Activated B cell treated with CpG ODN at 0.5 μM for 24 hours (primary cell): ENCODE results near the gene ADAMTSL4. TPM values are rescaled to one million over a fixed set of nuclear protein-coding genes. Genes with fewer than 3 reads are reported as not detected.
"Not testable (repeated sequence)": the region's sequence is repeated elsewhere in the genome, so short reads cannot be mapped to it uniquely, and the experiment has no call there.

ENCODE experiments used
- ATAC-seq: fragments of 200-7000 bp; cut with Tn5 transposase; one replicate; pipeline ENCODE4 v1.10.0; 2021; ENCODE audit warnings: low read depth, mild to moderate bottlenecking, moderate library complexity
- CTCF ChIA-PET: fragments of 350-600 bp; sonication (Branson Sonifier 250); formaldehyde crosslinking; loops from one replicate; lab custom pipeline; 2021; ENCODE audit warnings: antibody characterized with exemption; lab: Charles Lee
- POLR2A ChIA-PET: fragments of 350-600 bp; sonication (Branson Sonifier 250); formaldehyde crosslinking; loops from one replicate; lab custom pipeline; 2021; ENCODE audit warnings: antibody characterized with exemption; lab: Charles Lee
- DNase-seq: peaks from one replicate; pipeline ENCODE4 v3.0.0; 2022
- H3K27ac Mint-ChIP-seq: one replicate; pipeline ENCODE4 v1.8.0; 2020; ENCODE audit warnings: mixed read lengths
- H3K27me3 Mint-ChIP-seq: one replicate; pipeline ENCODE4 v1.8.0; 2021; ENCODE audit warnings: mixed read lengths
- H3K36me3 Mint-ChIP-seq: one replicate; pipeline ENCODE4 v1.8.0; 2021; ENCODE audit warnings: low read depth, mixed read lengths
- H3K4me1 Mint-ChIP-seq: one replicate; pipeline ENCODE4 v1.8.0; 2021; ENCODE audit warnings: mixed read lengths
- H3K4me3 Mint-ChIP-seq: one replicate; pipeline ENCODE4 v1.8.0; 2020; ENCODE audit warnings: mild to moderate bottlenecking, mixed read lengths
- H3K9me3 Mint-ChIP-seq: one replicate; pipeline ENCODE4 v1.8.0; 2020; ENCODE audit warnings: mixed read lengths
- CTCF ChIP-seq: fragments of 200-600 bp; IDR thresholded peaks from one replicate; pipeline ENCODE4 v1.8.0; 2022; ENCODE audit warnings: antibody characterized with exemption, mild to moderate bottlenecking
- intact Hi-C: fragments of 100-400 bp; cut with micrococcal nuclease; formaldehyde crosslinking; loops from one replicate; pipeline ENCODE4 v1.15.1; 2024
- total RNA-seq: library from RNA; stranded (reverse); gene quantifications from 2 replicates; pipeline ENCODE4 v1.2.3, GENCODE V29; 2022

The ADAMTSL4 gene
- total RNA-seq, 1 donor from 2014 or later = 0.11 TPM

GRCh38 chr1:150582371-150582770 lies 33.2 kb downstream of the ADAMTSL4 start:
- TF ChIP-seq CTCF = no peak
- ATAC-seq (no peak), DNase-seq (no peak)
- H3K36me3 Mint-ChIP-seq = peaks cover 18% of the 10 kb centered on the region
- no peaks in the 10 kb centered on the region for H3K9me3 Mint-ChIP-seq
- intact Hi-C loops = no loop called here
- H3K4me3 Mint-ChIP-seq = no peak overlapping the region
- ChIA-PET CTCF (no interaction called here), POLR2A (interaction anchor here (14.3 kb wide), 1 partner anchor 17 kb away, joined by 1106 read pairs; no protein-coding TSS in a partner anchor)
- H3K4me1 Mint-ChIP-seq = peaks cover 22% of the 10 kb centered on the region
- no peak overlapping the region for H3K27ac Mint-ChIP-seq
- no peaks in the 10 kb centered on the region for H3K27me3 Mint-ChIP-seq

- TF ChIP-seq CTCF = no peak
- Mint-ChIP-seq H3K27me3 (no peaks in the 10 kb centered on the region), H3K36me3 (peaks cover 12% of the 10 kb centered on the region), H3K27ac (no peak overlapping the region), H3K4me3 (no peak overlapping the region), H3K4me1 (peaks cover 6% of the 10 kb centered on the region), H3K9me3 (no peaks in the 10 kb centered on the region)
- no peak for DNase-seq
- intact Hi-C loops = no loop called here
- no peak for ATAC-seq
- ChIA-PET CTCF (interaction anchor here (0.9 kb wide), 1 partner anchor 13 kb away, joined by 3 read pairs; no protein-coding TSS in a partner anchor), POLR2A (no interaction called here)
Measured at GRCh38 chr1:150596095-150596892, 47.1 kb downstream of the ADAMTSL4 start.

GRCh38 chr1:150596976-150597375 lies 47.8 kb downstream of the ADAMTSL4 start:
- no peaks in the 10 kb centered on the region for H3K27me3 Mint-ChIP-seq
- TF ChIP-seq CTCF = no peak
- intact Hi-C loops = no loop called here
- H3K4me1 Mint-ChIP-seq = peaks cover 6% of the 10 kb centered on the region
- ATAC-seq = no peak
- ChIA-PET CTCF (no interaction called here), POLR2A (interaction anchor here (0.6 kb wide), 1 partner anchor 81 kb away, joined by 3 read pairs; no protein-coding TSS in a partner anchor)
- no peak overlapping the region for H3K27ac Mint-ChIP-seq
- H3K36me3 Mint-ChIP-seq = peaks cover 12% of the 10 kb centered on the region
- H3K4me3 Mint-ChIP-seq = no peak overlapping the region
- H3K9me3 Mint-ChIP-seq = no peaks in the 10 kb centered on the region
- DNase-seq = no peak

GRCh38 chr1:150598346-150598745 lies 49.1 kb downstream of the ADAMTSL4 start:
- H3K27me3 Mint-ChIP-seq, DNase-seq, H3K4me3 Mint-ChIP-seq, CTCF ChIA-PET, ATAC-seq, H3K4me1 Mint-ChIP-seq, H3K9me3 Mint-ChIP-seq, H3K27ac Mint-ChIP-seq, POLR2A ChIA-PET, intact Hi-C loops: not testable (repeated sequence)
- H3K36me3 Mint-ChIP-seq = peaks cover 12% of the 10 kb centered on the region

GRCh38 chr1:150601540-150601939 lies 52.3 kb downstream of the ADAMTSL4 start:
- TF ChIP-seq CTCF = no peak
- no peak overlapping the region for H3K27ac Mint-ChIP-seq
- H3K4me3 Mint-ChIP-seq = no peak overlapping the region
- ATAC-seq (no peak), DNase-seq (no peak)
- CTCF ChIA-PET = interaction anchor here (0.8 kb wide), 2 partner anchors 20 to 41 kb away, joined by 3 read pairs; no protein-coding TSS in a partner anchor
- POLR2A ChIA-PET = interaction anchor here (0.7 to 1.3 kb wide), 2 partner anchors 22 to 432 kb away, joined by 3 to 4 read pairs; partner anchors contain the start of gene MCL1
- H3K9me3 Mint-ChIP-seq = no peaks in the 10 kb centered on the region
- H3K36me3 Mint-ChIP-seq = peaks cover 13% of the 10 kb centered on the region
- intact Hi-C loops = no loop called here
- H3K27me3 Mint-ChIP-seq = no peaks in the 10 kb centered on the region
- peaks cover 6% of the 10 kb centered on the region for H3K4me1 Mint-ChIP-seq

GRCh38 chr1:150602372-150602771 lies 53.2 kb downstream of the ADAMTSL4 start:
- CTCF ChIA-PET = interaction anchor here (0.7 kb wide), 1 partner anchor 255 kb away, joined by 5 read pairs; no protein-coding TSS in a partner anchor
- H3K27me3 Mint-ChIP-seq, H3K27ac Mint-ChIP-seq, ATAC-seq, DNase-seq, H3K4me1 Mint-ChIP-seq, H3K4me3 Mint-ChIP-seq, H3K9me3 Mint-ChIP-seq, intact Hi-C loops: not testable (repeated sequence)
- POLR2A ChIA-PET = interaction anchor here (0.7 to 1.7 kb wide), 2 partner anchors 23 to 196 kb away, joined by 6 to 11 read pairs; partner anchors contain the start of gene MCL1
- H3K36me3 Mint-ChIP-seq = peaks cover 13% of the 10 kb centered on the region
